Measurements from ENCODE around the gene EVC2. TPM values are rescaled to one million over a fixed set of nuclear protein-coding genes. Genes with fewer than 3 reads are reported as not detected.
A peak's percentile ranks its signal among the peaks of the same experiment; 100 is the strongest.

The EVC2 gene
- total and polyA plus RNA-seq, 9 of the 15 experiments (the other 6 are each of a cell fraction or from before 2014, with no cell fraction given) = 0.03 to 0.55 (median 0.38) TPM; not detected in 1

DNA sequence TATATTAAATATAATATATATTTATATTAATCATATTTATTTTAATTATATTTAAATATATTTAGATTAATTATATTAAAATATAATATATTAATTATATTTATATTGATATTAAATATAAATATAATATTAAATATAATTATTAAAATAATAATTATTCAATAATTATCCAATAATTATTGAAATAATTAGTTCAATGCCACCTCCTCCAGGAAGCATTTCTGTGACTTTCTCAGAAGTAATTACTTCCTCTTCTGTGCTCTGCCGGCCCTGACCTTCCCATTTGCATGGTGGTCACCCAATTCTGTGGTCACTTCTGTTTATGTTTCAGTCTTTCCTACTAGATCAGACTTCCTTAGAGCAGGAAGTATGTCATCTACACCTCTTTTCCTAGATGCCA is 45.8 kb downstream of the EVC2 start:
- in situ Hi-C loops (cut with MboI) (no loop called here), intact Hi-C loops (cut with micrococcal nuclease) (no loop called here)
- WGBS (ENCODE audit: insufficient coverage, low coverage, missing lambda C conversion rate) = 0% methylated on average over 1 of the region's 1 CpG
- Histone ChIP-seq H3K9me3 (replicated peaks; ENCODE audit: control insufficient read depth, insufficient read depth, low read depth, low read length) (no peaks in the 10 kb centered on the region), H3K9me1 (ENCODE audit: control insufficient read depth, insufficient read depth, low read length) (no peaks in the 10 kb centered on the region), H3K4me2 (ENCODE audit: insufficient read depth, low read length) (no peak overlapping the region), H3K4me1 (replicated peaks in 1 of 2; ENCODE audit: control insufficient read depth in 2 of 2, insufficient read depth in 2 of 2, low read length in 2 of 2) (no peaks in the 10 kb centered on the region), H4K20me1 (replicated peaks; ENCODE audit: control insufficient read depth, insufficient read depth, low read length) (no peaks in the 10 kb centered on the region), H3K79me2 (ENCODE audit: control insufficient read depth, insufficient read depth, low read length) (no peaks in the 10 kb centered on the region), H3K9ac (ENCODE audit: insufficient read depth in 1 of 2, low read depth in 2 of 2, low read length in 2 of 2) (no peak overlapping the region), H3K27ac (ENCODE audit: extremely low read depth, low read depth, low read length) (no peak overlapping the region), H3K27me3 (ENCODE audit: control insufficient read depth in 2 of 2, insufficient read depth in 2 of 2, low read length in 2 of 2) (no peaks in the 10 kb centered on the region), H3K36me3 (ENCODE audit: control insufficient read depth, insufficient read depth, low read length) (no peaks in the 10 kb centered on the region), H3K4me3 (no peak overlapping the region), H2AFZ (ENCODE audit: low read depth, low read length) (no peak overlapping the region)
- ChIA-PET CTCF (ENCODE audit: low intra/inter-chr PET ratio) (no interaction called here), POLR2A (no interaction called here)
- DNase-seq (ENCODE audit: extremely low read depth in 1 of 4, low spot score in 3 of 4) (peak in 1 of 4 experiments; percentile 10), FAIRE-seq (no peak), ATAC-seq (no peak)
- TF ChIP-seq, protein P1, sequence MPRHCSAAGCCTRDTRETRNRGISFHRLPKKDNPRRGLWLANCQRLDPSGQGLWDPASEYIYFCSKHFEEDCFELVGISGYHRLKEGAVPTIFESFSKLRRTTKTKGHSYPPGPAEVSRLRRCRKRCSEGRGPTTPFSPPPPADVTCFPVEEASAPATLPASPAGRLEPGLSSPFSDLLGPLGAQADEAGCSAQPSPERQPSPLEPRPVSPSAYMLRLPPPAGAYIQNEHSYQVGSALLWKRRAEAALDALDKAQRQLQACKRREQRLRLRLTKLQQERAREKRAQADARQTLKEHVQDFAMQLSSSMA (CRISPR knock-in tag; IDR thresholded peaks at IDR 0.05) = no peak
- no peak for TF ChIP-seq PHF20 (IDR thresholded peaks at IDR 0.05; ENCODE audit: partially characterized antibody)
- TF ChIP-seq ZNF133 (CRISPR knock-in tag; IDR thresholded peaks at IDR 0.05) = no peak
- TF ChIP-seq TSC22D4 (tag; IDR thresholded peaks at IDR 0.05) = no peak
- TF ChIP-seq PURB (CRISPR knock-in tag; IDR thresholded peaks at IDR 0.05; ENCODE audit: low read depth) = no peak
- no peak for TF ChIP-seq PTTG1 (tag; IDR thresholded peaks at IDR 0.05; ENCODE audit: low read depth)
- TF ChIP-seq RB1 (IDR thresholded peaks at IDR 0.05; ENCODE audit: low read depth) = no peak
- no peak for TF ChIP-seq FOXA3 (CRISPR knock-in tag; conservative IDR thresholded peaks at IDR 0.05 in 1 of 2, IDR thresholded peaks at IDR 0.05 in 1 of 2)
- no peak for TF ChIP-seq SMAD2 (IDR thresholded peaks at IDR 0.05; ENCODE audit: low read depth, low read length)
- no peak for TF ChIP-seq NR3C1 (CRISPR knock-in tag; IDR thresholded peaks at IDR 0.05)
- no peak for TF ChIP-seq ARHGAP35 (IDR thresholded peaks at IDR 0.05; ENCODE audit: partially characterized antibody)
- TF ChIP-seq CHD2 (IDR thresholded peaks at IDR 0.05; ENCODE audit: low read depth, low read length) = no peak
- TF ChIP-seq, protein P2, sequence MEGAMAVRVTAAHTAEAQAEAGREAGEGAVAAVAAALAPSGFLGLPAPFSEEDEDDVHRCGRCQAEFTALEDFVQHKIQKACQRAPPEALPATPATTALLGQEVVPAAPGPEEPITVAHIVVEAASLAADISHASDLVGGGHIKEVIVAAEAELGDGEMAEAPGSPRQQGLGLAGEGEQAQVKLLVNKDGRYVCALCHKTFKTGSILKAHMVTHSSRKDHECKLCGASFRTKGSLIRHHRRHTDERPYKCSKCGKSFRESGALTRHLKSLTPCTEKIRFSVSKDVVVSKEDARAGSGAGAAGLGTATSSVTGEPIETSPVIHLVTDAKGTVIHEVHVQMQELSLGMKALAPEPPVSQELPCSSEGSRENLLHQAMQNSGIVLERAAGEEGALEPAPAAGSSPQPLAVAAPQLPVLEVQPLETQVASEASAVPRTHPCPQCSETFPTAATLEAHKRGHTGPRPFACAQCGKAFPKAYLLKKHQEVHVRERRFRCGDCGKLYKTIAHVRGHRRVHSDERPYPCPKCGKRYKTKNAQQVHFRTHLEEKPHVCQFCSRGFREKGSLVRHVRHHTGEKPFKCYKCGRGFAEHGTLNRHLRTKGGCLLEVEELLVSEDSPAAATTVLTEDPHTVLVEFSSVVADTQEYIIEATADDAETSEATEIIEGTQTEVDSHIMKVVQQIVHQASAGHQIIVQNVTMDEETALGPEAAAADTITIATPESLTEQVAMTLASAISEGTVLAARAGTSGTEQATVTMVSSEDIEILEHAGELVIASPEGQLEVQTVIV (CRISPR knock-in tag; IDR thresholded peaks at IDR 0.05; ENCODE audit: borderline replicate concordance) = no peak
- no peak for TF ChIP-seq HMGN3 (IDR thresholded peaks at IDR 0.05; ENCODE audit: borderline replicate concordance, extremely low read depth, insufficient read length, low read depth, low read length)
- BruUV-seq (replicated peaks) = no TSS peak
